Trophoblast cell (in vitro differentiated cells and primary cell): ENCODE data around the gene CRYGN.
A peak's percentile ranks its signal among the peaks of the same experiment; 100 is the strongest.

Source experiments
- DNase-seq, 2 donors: peaks; one replicate each; pipeline ENCODE4 v3.0.0-alpha.2; 2016
- H2AFZ ChIP-seq: 2 replicates; pipeline ENCODE4 v1.6.1; 2013; ENCODE audit warnings: low read length, moderate library complexity, mild to moderate bottlenecking; ENCODE audit not compliant: insufficient read depth, poor library complexity
- H2AK5ac ChIP-seq: 2 replicates; pipeline ENCODE4 v1.6.1; 2013; ENCODE audit warnings: mild to moderate bottlenecking, low read length
- H2BK120ac ChIP-seq: 2 replicates; pipeline ENCODE4 v1.6.1; 2013; ENCODE audit warnings: low read length, mild to moderate bottlenecking, moderate library complexity; ENCODE audit not compliant: insufficient read depth, poor library complexity
- H2BK12ac ChIP-seq: 2 replicates; pipeline ENCODE4 v1.6.1; 2013; ENCODE audit warnings: mild to moderate bottlenecking, low read length, moderate library complexity
- H2BK5ac ChIP-seq: 2 replicates; pipeline ENCODE4 v1.6.1; 2013; ENCODE audit warnings: low read length, low read depth, moderate library complexity, mild to moderate bottlenecking; ENCODE audit not compliant: poor library complexity
- H3K14ac ChIP-seq: 2 replicates; pipeline ENCODE4 v1.6.1; 2013; ENCODE audit warnings: mild to moderate bottlenecking, low read length
- H3K18ac ChIP-seq: 2 replicates; pipeline ENCODE4 v1.6.1; 2013; ENCODE audit warnings: mild to moderate bottlenecking, low read length
- H3K23ac ChIP-seq: 2 replicates; pipeline ENCODE4 v1.6.1; 2013; ENCODE audit warnings: low read length
- H3K27ac ChIP-seq: 2 replicates; pipeline ENCODE4 v1.5.1; 2013; ENCODE audit warnings: low read depth, mild to moderate bottlenecking, inconsistent platforms, low read length, moderate library complexity
- H3K27me3 ChIP-seq: 2 replicates; pipeline ENCODE4 v1.6.1; 2013; ENCODE audit warnings: inconsistent platforms, mild to moderate bottlenecking, low read length, moderate library complexity; ENCODE audit not compliant: insufficient read depth
- H3K36me3 ChIP-seq, 2 experiments: 1 replicate in 1 of 2; 2 replicates in 1 of 2; pipeline ENCODE4 v1.6.1; 2013; ENCODE audit warnings: low read length in 2 of 2, mild to moderate bottlenecking in 2 of 2, moderate library complexity in 1 of 2; ENCODE audit not compliant: insufficient read depth in 2 of 2, control insufficient read depth in 1 of 2
- H3K4ac ChIP-seq: 2 replicates; pipeline ENCODE4 v1.6.1; 2013; ENCODE audit warnings: low read depth, mild to moderate bottlenecking, low read length, moderate library complexity
- H3K4me1 ChIP-seq, 2 experiments: 1 replicate in 1 of 2; 2 replicates in 1 of 2; pipeline ENCODE4 v1.6.1; 2013; ENCODE audit warnings: low read length in 2 of 2, mild to moderate bottlenecking in 2 of 2, moderate library complexity in 1 of 2; ENCODE audit not compliant: insufficient read depth in 2 of 2, control insufficient read depth in 1 of 2
- H3K4me2 ChIP-seq: 2 replicates; pipeline ENCODE4 v1.6.1; 2013; ENCODE audit warnings: inconsistent platforms, mild to moderate bottlenecking, low read length, moderate library complexity
- H3K4me3 ChIP-seq: 2 replicates; pipeline ENCODE4 v1.5.1; 2013; ENCODE audit warnings: mild to moderate bottlenecking, low read depth, low read length, inconsistent platforms
- H3K79me1 ChIP-seq: one replicate; pipeline ENCODE4 v1.6.1; 2013; ENCODE audit warnings: low read length
- H3K79me2 ChIP-seq: 2 replicates; pipeline ENCODE4 v1.6.1; 2013; ENCODE audit warnings: low read length, mild to moderate bottlenecking; ENCODE audit not compliant: control insufficient read depth, insufficient read depth, poor library complexity
- H3K9ac ChIP-seq: 2 replicates; pipeline ENCODE4 v1.6.1; 2013; ENCODE audit warnings: mild to moderate bottlenecking, low read length
- H3K9me3 ChIP-seq: 2 replicates; pipeline ENCODE4 v1.6.1; 2013; ENCODE audit warnings: low read depth, mild to moderate bottlenecking, control low read depth, inconsistent platforms, low read length; ENCODE audit not compliant: insufficient read depth
- H4K12ac ChIP-seq: 2 replicates; pipeline ENCODE4 v1.6.1; 2013; ENCODE audit warnings: low read depth, mild to moderate bottlenecking, low read length, moderate library complexity
- H4K8ac ChIP-seq: 2 replicates; pipeline ENCODE4 v1.6.1; 2013; ENCODE audit warnings: low read depth, mild to moderate bottlenecking, low read length, moderate library complexity
- H4K91ac ChIP-seq: one replicate; pipeline ENCODE4 v1.6.1; 2013; ENCODE audit warnings: low read depth, mild to moderate bottlenecking, low read length, moderate library complexity
- WGBS: extraction: QIAGEN DNeasy Blood & Tissue Kit; methylation state at CpG from one replicate; pipeline ENCODE4 v1.1.7; 2013; ENCODE audit warnings: missing lambda C conversion rate; ENCODE audit not compliant: insufficient read length, insufficient coverage; ENCODE audit errors: extremely low coverage; 5-methylcytosine and 5-hydroxymethylcytosine counted together

CRYGN gene

DNA sequence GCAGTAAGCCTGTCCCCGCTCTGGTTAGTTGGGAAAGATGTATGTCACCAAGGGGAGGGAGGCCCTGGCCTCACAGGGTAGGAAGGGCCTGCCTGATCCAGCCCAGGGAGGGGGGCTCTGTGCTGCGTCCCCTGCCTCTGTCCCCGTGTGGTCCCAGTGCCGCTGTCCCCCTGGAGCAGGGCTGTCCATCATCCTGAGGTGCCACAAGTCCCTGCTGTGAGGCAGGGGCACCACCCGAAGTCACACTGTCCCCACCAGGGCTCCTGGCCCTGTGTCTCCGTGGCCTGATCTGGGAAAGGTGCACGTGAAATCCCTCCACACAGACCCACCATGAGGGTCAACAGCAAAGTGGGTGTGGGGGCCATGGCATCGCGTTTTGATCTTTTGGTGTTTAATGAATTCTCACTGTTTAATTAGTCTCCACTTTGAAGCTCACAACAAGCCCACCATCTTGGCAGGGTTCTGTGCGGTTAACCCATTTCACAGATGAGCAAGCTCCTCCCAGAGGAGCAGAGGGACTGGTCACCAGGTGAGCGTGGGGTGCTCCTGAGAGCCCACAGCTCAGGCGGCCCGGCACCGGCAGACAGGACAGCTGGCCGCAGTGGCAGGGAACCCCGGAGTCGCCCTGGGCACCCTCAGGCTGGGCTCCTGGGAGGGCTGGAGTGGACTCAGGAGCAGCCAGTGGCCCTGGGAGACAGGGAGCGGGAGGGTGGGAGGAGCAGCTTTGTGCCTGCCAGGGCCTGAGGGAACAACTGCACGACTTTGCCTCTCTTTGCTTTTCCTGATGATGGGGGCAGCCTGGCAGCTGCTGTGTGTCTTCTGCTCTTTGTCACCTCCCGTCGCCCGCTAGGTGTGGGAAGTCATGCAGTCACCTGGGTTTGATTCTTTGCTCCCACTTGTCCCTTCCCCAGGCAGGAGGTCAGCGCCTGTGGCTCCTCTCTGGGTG, 12.0 kb upstream of the CRYGN start:
- H4K12ac ChIP-seq: no peak overlapping the region
- H3K4me1 ChIP-seq: peaks cover 4 to 5% of the 10 kb centered on the region in 2 experiments
- no peak overlapping the region for H2BK12ac ChIP-seq
- no peak overlapping the region for H4K91ac ChIP-seq
- no peak overlapping the region for H2AFZ ChIP-seq
- peaks cover 5% of the 10 kb centered on the region for H3K9me3 ChIP-seq
- H3K4me3 ChIP-seq: no peak overlapping the region
- no peak overlapping the region for H3K18ac ChIP-seq
- H3K27ac ChIP-seq: no peak overlapping the region
- H2BK120ac ChIP-seq: no peak overlapping the region
- peaks cover 4% of the 10 kb centered on the region for H3K79me1 ChIP-seq
- H2BK5ac ChIP-seq: no peak overlapping the region
- no peak overlapping the region for H3K23ac ChIP-seq
- no CpG with 5 or more reads among the region's 23 CpGs for WGBS
- H2AK5ac ChIP-seq: no peak overlapping the region
- no peaks in the 10 kb centered on the region for H3K27me3 ChIP-seq
- no peak overlapping the region for H4K8ac ChIP-seq
- no peaks in the 10 kb centered on the region for H3K36me3 ChIP-seq
- no peak overlapping the region for H3K9ac ChIP-seq
- peaks cover 3% of the 10 kb centered on the region for H3K79me2 ChIP-seq
- no peak overlapping the region for H3K14ac ChIP-seq
- no peak overlapping the region for H3K4ac ChIP-seq
- H3K4me2 ChIP-seq: no peak overlapping the region
- DNase-seq: no peak

- Histone ChIP-seq H3K14ac (no peak overlapping the region), H3K36me3 (no peaks in the 10 kb centered on the region), H3K23ac (no peak overlapping the region), H3K4me1 (peaks cover 4 to 5% of the 10 kb centered on the region in 2 experiments), H3K27ac (no peak overlapping the region), H3K79me2 (peaks cover 3% of the 10 kb centered on the region), H2AK5ac (no peak overlapping the region), H2AFZ (no peak overlapping the region), H3K4ac (no peak overlapping the region), H2BK5ac (no peak overlapping the region), H3K18ac (no peak overlapping the region), H3K27me3 (no peaks in the 10 kb centered on the region), H2BK12ac (no peak overlapping the region), H3K4me2 (no peak overlapping the region), H3K79me1 (peaks cover 4% of the 10 kb centered on the region), H3K9ac (no peak overlapping the region), H4K12ac (no peak overlapping the region), H4K91ac (no peak overlapping the region), H2BK120ac (no peak overlapping the region), H3K9me3 (peaks cover 5% of the 10 kb centered on the region), H3K4me3 (no peak overlapping the region), H4K8ac (no peak overlapping the region)
- DNase-seq: no peak
- WGBS: no CpG with 5 or more reads among the region's 5 CpGs
These were observed 11.2 kb upstream of the CRYGN start for GRCh38 chr7:151451156-151451555.

- Histone ChIP-seq H3K27me3 (no peaks in the 10 kb centered on the region), H3K79me1 (peaks cover 4% of the 10 kb centered on the region), H3K79me2 (peaks cover 3% of the 10 kb centered on the region), H3K14ac (no peak overlapping the region), H3K4me1 (peaks cover 4 to 5% of the 10 kb centered on the region in 2 experiments), H2AK5ac (no peak overlapping the region), H3K9me3 (peaks cover 5% of the 10 kb centered on the region), H3K36me3 (no peaks in the 10 kb centered on the region), H2BK12ac (no peak overlapping the region), H3K23ac (no peak overlapping the region), H3K4me3 (no peak overlapping the region), H3K27ac (no peak overlapping the region), H2BK5ac (no peak overlapping the region), H2BK120ac (no peak overlapping the region), H4K8ac (no peak overlapping the region), H3K9ac (no peak overlapping the region), H3K18ac (no peak overlapping the region), H2AFZ (no peak overlapping the region), H3K4ac (no peak overlapping the region), H4K91ac (no peak overlapping the region), H4K12ac (no peak overlapping the region), H3K4me2 (no peak overlapping the region)
- no peak for DNase-seq
- no CpG with 5 or more reads among the region's 9 CpGs for WGBS
These were observed 10.0 kb upstream of the CRYGN start for GRCh38 chr7:151449990-151450389.

GRCh38 chr7:151448261-151449252, 8.6 kb upstream of the CRYGN start:
- H3K4me3 ChIP-seq: peak overlapping the region; percentile 4
- peaks cover 4 to 5% of the 10 kb centered on the region in 2 experiments for H3K4me1 ChIP-seq
- H3K27me3 ChIP-seq: no peaks in the 10 kb centered on the region
- peak overlapping the region; percentile 67 for H4K12ac ChIP-seq
- H3K36me3 ChIP-seq: no peaks in the 10 kb centered on the region
- no peak overlapping the region for H3K9ac ChIP-seq
- H4K8ac ChIP-seq: peak overlapping the region; percentile 86
- peak overlapping the region; percentile 77 for H2AFZ ChIP-seq
- H2BK5ac ChIP-seq: peak overlapping the region; percentile 42
- peaks cover 4% of the 10 kb centered on the region for H3K79me1 ChIP-seq
- peak overlapping the region; percentile 53 for H4K91ac ChIP-seq
- H3K4ac ChIP-seq: no peak overlapping the region
- no peak overlapping the region for H3K23ac ChIP-seq
- H2AK5ac ChIP-seq: no peak overlapping the region
- H3K14ac ChIP-seq: peak overlapping the region; percentile 45
- H3K4me2 ChIP-seq: peak overlapping the region; percentile 91
- DNase-seq: peak; percentile 29 to 68
- H2BK12ac ChIP-seq: peak overlapping the region; percentile 55
- H2BK120ac ChIP-seq: peak overlapping the region; percentile 77
- H3K9me3 ChIP-seq: peaks cover 5% of the 10 kb centered on the region
- WGBS: no CpG with 5 or more reads among the region's 61 CpGs
- no peak overlapping the region for H3K27ac ChIP-seq
- no peak overlapping the region for H3K18ac ChIP-seq
- peaks cover 3% of the 10 kb centered on the region for H3K79me2 ChIP-seq
